GM18907 (cell line): ENCODE measurements around the gene WDR33.

Experiments
- ATAC-seq: cut with Tn5 transposase; IDR thresholded peaks from one replicate; pipeline ENCODE4 v1.9.1; 2021; ENCODE audit warnings: mild to moderate bottlenecking, moderate library complexity; ENCODE audit not compliant: unreplicated experiment

The WDR33 gene

DNA sequence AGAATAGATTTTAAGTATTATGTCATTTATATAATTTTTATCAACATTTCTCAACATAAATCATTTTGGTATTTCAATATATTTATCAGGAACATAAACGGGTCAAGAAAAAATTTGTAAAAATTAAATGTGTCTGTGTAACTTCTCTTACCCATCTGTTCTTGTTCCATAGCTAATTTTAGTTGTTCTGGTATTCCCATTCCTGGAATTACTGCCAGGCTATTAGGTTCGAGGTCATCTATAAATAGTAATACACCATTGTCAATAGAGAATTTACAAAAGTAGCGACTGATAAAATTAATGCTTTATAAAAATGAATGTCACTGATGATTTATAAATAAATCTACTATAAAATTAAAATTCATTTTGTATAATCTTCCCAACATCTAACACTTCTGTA lies 88.2 kb downstream of the WDR33 start:
- ATAC-seq, result no peak

GRCh38 chr2:127721978-127722355 lies 89.0 kb downstream of the WDR33 start:
- no peak for ATAC-seq

DNA sequence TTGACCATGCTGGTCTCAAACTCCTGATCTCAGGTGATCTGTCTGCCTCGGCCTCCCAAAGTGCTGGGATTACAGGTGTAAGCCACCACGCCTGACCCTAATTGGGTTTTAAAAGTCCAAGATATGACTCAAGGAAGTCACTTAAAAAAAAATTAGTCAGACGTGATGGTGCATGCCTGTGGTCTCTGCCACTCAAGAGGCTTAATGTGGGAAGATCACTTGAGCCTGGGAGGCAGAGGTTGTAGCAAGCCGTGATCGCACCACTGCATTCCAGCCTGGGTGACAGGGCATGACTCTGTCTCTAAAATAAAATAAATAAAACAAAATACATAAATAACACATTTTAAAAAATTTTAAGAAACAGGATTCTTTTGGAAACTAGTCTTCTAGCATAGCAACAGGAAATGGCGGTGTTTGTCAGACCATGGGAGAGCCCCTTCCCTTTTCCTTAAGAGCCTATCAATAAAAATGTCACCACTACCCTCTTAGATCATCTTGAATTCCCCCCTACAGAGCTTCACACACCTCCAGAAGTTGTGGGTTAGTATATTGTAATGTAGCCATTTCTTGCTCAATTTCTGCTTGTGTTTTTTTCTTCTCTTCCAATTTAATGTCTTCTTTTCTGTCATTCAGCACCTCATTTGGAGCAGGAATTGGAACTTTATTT lies 89.5 kb downstream of the WDR33 start:
- ATAC-seq, result no peak

GRCh38 chr2:127719301-127720218 lies 91.4 kb downstream of the WDR33 start:
- no peak for ATAC-seq

- no peak for ATAC-seq
Observed at GRCh38 chr2:127718271-127718670, 92.7 kb downstream of the WDR33 start.

GRCh38 chr2:127715778-127716449 lies 95.1 kb downstream of the WDR33 start:
- no peak for ATAC-seq

- ATAC-seq, result no peak
Observed at GRCh38 chr2:127713562-127713961, 97.4 kb downstream of the WDR33 start.

GRCh38 chr2:127712999-127713398 lies 98.0 kb downstream of the WDR33 start:
- no peak for ATAC-seq

DNA sequence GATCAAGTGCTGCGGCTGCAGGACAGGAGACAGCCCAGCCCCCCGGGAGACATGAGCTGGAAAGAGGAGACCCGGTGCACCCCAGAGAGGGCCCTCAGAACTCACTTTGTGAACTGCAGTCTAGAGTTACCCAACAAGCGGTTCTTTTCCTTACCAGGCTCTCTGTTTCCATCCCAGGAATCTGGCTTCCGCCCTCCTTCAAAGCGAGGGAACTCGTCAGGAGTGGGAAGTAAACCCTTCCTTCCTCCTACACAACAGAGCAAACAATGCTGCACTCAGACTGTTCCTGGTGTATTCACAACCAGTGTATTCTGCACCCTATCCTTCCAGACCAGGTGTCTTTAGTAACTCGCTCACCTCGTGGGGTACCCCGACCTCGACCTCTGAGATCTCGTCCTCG lies 101.6 kb downstream of the WDR33 start:
- ATAC-seq, result no peak

GRCh38 chr2:127707890-127708648 lies 102.9 kb downstream of the WDR33 start:
- no peak for ATAC-seq

- no peak for ATAC-seq
Observed at GRCh38 chr2:127706215-127706990, 104.6 kb downstream of the WDR33 start.

DNA sequence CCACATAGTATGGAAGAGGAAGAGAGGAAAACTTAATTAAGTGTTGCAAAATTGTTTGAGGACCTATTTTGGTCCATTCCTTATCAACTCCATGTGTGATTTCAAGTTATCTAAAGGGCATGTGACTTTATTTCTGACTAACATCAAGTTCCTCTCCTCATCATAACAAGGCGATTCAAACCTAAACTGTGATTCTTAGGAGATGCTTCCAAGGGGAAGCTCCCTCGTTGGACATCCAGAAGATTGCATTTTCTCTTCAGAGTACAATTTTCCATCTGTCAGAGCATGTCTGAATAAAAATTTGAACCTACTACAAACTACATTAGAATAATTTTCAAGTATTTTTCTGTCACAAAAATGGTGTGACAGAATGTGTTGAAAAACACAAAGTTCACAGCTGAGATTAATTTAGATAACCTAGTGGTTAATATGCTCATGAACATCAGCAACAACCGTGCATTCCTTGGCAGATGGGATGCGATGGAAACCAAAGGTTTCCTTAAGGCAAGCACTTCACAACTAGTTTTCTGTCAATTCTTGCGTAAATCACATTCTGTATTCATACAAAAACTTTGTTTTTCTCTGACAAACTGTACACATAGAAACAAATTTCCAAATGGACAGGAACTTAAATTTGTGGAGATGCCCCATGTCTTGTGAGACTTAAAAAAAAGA lies 105.4 kb downstream of the WDR33 start:
- ATAC-seq, result no peak

GRCh38 chr2:127704641-127705390 lies 106.2 kb downstream of the WDR33 start:
- ATAC-seq, result no peak

GRCh38 chr2:127703282-127703681 lies 107.7 kb downstream of the WDR33 start:
- no peak for ATAC-seq

DNA sequence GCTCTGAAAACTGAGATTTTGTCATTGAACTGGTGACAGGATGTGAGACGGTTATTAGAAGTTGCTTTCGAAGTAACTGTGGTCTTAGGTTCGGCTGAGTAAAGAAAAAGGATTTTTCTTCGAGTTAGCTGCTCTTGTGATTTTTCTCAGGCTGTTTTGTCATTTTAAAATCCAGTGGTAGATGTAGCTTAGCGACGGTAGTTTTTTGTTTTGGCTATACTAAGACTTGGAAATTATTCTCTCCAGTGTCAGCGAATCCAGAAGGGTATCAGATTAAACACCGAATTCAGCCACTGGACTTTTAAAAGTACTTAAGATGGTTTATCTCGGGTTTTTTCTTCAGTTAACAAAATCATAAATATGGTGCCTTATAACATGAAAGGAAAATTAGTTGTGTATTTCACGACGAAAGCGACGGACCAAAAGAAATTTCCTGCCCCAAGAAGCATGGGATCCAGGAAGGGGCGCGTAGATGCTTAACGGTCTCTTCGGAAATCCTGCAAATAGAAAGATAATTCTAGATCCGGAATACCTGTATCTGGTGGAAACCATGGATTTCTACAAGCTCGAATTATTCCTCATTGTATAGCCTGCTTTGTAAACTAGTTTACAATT lies 108.5 kb downstream of the WDR33 start:
- no peak for ATAC-seq

GRCh38 chr2:127701651-127702394 lies 109.1 kb downstream of the WDR33 start:
- peak; percentile 55 for ATAC-seq

DNA sequence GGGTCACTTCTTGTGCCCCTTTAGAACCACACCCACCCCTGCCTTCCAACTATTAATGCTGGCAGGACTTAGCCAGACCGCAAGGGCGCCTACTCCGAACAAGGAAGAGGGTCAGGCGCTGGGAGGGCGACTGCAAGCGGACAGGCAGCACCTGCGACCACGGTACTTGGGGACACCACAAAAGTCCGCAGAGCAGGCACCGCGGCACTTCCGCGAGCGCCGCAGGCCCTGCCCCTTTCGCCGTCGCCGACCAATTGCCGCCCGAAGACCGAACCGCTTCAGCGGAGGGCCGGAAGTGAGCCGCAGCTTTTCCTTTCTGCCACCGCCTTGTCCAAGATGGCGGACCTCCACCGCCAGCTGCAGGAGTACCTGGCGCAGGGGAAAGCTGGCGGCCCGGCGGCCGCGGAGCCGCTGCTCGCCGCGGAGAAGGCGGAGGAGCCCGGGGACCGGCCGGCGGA lies 109.7 kb downstream of the WDR33 start, which contains the start of gene SFT2D3:
TSS of gene SFT2D3 (plus strand) at position 305 of the 458 bp plus-strand sequence. CDS start at position 337, 32 bp downstream.
- ATAC-seq, result peak; percentile 74
